ENCODE data around the gene SLC26A2. TPM values are rescaled to one million over a fixed set of nuclear protein-coding genes. Genes with fewer than 3 reads are reported as not detected.

Gene SLC26A2
- total RNA-seq, 1 donor from 2014 or later: 1.8 TPM

DNA sequence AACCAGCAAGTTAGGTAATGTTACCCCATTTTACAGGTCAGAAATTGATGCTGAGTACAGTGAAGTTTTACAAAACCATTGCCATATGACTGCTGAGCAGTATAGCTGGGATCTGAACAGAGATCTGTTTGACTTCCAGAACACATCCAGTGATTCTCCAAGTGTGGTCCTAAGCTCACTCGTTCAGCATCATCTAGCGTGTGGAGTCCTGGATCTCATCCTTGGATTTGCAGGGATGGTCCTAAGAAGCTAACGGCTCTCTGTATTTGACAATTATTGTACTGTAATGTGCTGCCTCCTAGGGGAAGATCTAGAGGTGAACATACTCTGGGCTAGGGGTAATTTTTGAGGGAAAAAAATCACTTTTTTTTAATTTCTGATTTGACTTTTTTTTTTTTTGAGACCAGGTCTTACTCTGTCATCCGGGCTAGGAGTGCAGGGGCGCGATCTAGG is 1.4 kb downstream of the SLC26A2 start:
- FAIRE-seq (no peak), DNase-seq (ENCODE audit: low read depth) (peak; percentile 61)
- TF ChIP-seq, protein P1, sequence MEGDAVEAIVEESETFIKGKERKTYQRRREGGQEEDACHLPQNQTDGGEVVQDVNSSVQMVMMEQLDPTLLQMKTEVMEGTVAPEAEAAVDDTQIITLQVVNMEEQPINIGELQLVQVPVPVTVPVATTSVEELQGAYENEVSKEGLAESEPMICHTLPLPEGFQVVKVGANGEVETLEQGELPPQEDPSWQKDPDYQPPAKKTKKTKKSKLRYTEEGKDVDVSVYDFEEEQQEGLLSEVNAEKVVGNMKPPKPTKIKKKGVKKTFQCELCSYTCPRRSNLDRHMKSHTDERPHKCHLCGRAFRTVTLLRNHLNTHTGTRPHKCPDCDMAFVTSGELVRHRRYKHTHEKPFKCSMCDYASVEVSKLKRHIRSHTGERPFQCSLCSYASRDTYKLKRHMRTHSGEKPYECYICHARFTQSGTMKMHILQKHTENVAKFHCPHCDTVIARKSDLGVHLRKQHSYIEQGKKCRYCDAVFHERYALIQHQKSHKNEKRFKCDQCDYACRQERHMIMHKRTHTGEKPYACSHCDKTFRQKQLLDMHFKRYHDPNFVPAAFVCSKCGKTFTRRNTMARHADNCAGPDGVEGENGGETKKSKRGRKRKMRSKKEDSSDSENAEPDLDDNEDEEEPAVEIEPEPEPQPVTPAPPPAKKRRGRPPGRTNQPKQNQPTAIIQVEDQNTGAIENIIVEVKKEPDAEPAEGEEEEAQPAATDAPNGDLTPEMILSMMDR (IDR thresholded peaks at IDR 0.05; ENCODE audit: insufficient read depth, low read length, severe bottlenecking): peak; percentile 52
- H3K27me3 ChIP-seq (ENCODE audit: control insufficient read depth, insufficient read depth, low read length): no peaks in the 10 kb centered on the region
- H3K36me3 ChIP-seq (ENCODE audit: control insufficient read depth, insufficient read depth, low read length): no peaks in the 10 kb centered on the region
- H3K4me3 ChIP-seq (ENCODE audit: low read depth, low read length): no peak overlapping the region

- TF ChIP-seq, protein P1 (IDR thresholded peaks at IDR 0.05; ENCODE audit: insufficient read depth, low read length, severe bottlenecking): no peak
- no peaks in the 10 kb centered on the region for H3K36me3 ChIP-seq (ENCODE audit: control insufficient read depth, insufficient read depth, low read length)
- DNase-seq (ENCODE audit: low read depth) (no peak), FAIRE-seq (no peak)
- H3K27me3 ChIP-seq (ENCODE audit: control insufficient read depth, insufficient read depth, low read length): no peaks in the 10 kb centered on the region
- no peak overlapping the region for H3K4me3 ChIP-seq (ENCODE audit: low read depth, low read length)
Measured at GRCh38 chr5:149962601-149963300, 2.2 kb downstream of the SLC26A2 start.

DNA sequence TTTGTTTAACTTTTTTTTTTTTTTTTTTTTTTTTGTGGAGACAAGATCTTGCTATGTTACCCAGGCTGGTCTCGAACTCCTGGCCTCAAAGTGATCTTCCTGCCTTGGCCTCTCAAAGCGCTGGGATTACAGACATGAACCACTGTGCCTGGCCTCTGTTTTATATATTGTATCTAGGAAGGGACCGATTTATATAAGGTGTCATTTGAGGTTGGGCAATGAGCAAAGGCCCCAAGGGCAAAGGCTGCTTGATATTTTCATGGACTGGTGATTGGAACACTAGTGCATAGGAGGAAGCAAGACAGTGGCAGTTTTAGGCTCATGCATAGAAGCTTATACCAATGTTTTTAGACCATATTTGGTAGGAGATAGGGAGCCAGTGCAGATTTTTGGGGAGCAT is 3.2 kb downstream of the SLC26A2 start:
- FAIRE-seq: no peak

DNA sequence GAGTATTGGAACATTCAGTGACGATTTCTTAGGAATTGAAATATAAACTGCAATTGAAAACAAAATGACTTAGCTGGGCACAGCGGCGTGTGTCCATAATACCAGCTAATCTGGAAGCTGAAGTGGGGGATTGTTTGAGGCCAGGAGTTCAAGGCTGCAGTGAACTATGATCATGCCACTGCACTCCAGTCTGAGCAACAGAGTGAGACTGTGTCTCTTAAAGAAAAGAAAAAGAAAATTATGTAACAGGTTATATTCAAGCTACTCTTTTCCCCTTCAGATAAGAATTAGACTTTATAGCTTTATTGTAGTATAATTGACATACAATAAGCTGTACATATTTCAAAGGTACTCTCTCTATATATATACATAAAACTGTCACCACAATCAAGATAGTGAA is 6.4 kb downstream of the SLC26A2 start:
- H3K36me3 ChIP-seq (ENCODE audit: control insufficient read depth, insufficient read depth, low read length): no peaks in the 10 kb centered on the region
- H3K27me3 ChIP-seq (ENCODE audit: control insufficient read depth, insufficient read depth, low read length): no peaks in the 10 kb centered on the region
- FAIRE-seq (no peak), DNase-seq (ENCODE audit: low read depth) (no peak)
- TF ChIP-seq, protein P1 (IDR thresholded peaks at IDR 0.05; ENCODE audit: insufficient read depth, low read length, severe bottlenecking): no peak
- no peak overlapping the region for H3K4me3 ChIP-seq (ENCODE audit: low read depth, low read length)

More for the DNA sequence above, 3.2 kb downstream of the SLC26A2 start:
- no peak for DNase-seq (ENCODE audit: low read depth)
- Histone ChIP-seq H3K4me3 (ENCODE audit: low read depth, low read length) (no peak overlapping the region), H3K27me3 (ENCODE audit: control insufficient read depth, insufficient read depth, low read length) (no peaks in the 10 kb centered on the region), H3K36me3 (ENCODE audit: control insufficient read depth, insufficient read depth, low read length) (no peaks in the 10 kb centered on the region)
- TF ChIP-seq, protein P1 (IDR thresholded peaks at IDR 0.05; ENCODE audit: insufficient read depth, low read length, severe bottlenecking): no peak

GRCh38 chr5:149969181-149969930 is 8.8 kb downstream of the SLC26A2 start:
- Histone ChIP-seq H3K36me3 (ENCODE audit: control insufficient read depth, insufficient read depth, low read length) (no peaks in the 10 kb centered on the region), H3K4me3 (ENCODE audit: low read depth, low read length) (no peak overlapping the region), H3K27me3 (ENCODE audit: control insufficient read depth, insufficient read depth, low read length) (no peaks in the 10 kb centered on the region)
- TF ChIP-seq, protein P1 (IDR thresholded peaks at IDR 0.05; ENCODE audit: insufficient read depth, low read length, severe bottlenecking): no peak
- FAIRE-seq (no peak), DNase-seq (ENCODE audit: low read depth) (no peak)
